ENCODE results near the gene SLC4A5.
A peak's percentile ranks its signal among the peaks of the same experiment; 100 is the strongest.
"Not testable (repeated sequence)": the region's sequence is repeated elsewhere in the genome, so short reads cannot be mapped to it uniquely, and the experiment has no call there.

The SLC4A5 gene

GRCh38 chr2:74239346-74239745 is 103.9 kb downstream of the SLC4A5 start:
- no peak for DNase-seq (ENCODE audit: low read depth in 2 of 3, low spot score in 1 of 3)

DNA sequence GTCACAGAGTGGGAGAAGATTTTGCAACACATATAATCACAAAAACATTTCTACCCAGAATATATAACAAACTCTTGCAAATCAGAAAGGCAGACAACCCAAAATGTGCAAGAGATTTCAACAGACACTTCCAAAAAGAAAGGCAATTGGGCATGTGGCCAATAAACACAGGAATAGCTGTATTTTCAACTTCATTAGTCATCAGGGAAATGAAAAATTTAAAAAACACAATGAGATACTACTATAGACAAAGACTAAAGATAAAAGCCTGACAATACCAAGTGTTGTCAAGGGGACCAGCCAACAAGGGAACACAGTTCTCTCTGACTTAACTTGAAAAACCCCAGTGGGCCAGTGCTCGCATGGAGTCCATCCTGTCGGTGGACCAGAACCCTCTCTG is 104.3 kb downstream of the SLC4A5 start:
- no peak for DNase-seq (ENCODE audit: low read depth in 2 of 3, low spot score in 1 of 3)

- no peak for DNase-seq (ENCODE audit: low read depth in 2 of 3, low spot score in 1 of 3)
These were observed 108.2 kb downstream of the SLC4A5 start for GRCh38 chr2:74235041-74235440.

DNA sequence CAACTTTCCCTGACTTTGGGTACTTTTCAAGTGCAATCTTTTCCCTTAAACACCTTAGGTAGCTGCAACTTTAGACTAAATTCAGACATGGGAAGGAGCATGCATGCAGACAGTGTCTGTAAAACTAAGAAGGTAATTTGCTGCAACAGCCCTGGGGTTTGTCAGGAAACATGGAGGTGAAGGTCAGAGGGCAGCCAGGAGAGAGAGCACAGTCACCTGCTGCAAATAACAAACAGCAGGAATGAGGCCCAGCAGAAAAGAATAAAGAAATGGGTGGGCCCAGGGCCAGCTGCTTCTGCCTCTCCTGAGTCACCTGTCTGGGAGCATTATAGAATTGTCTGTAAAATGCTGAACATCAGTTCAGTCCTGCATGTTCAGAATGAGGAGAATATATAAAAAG is 109.6 kb downstream of the SLC4A5 start:
- no peak for DNase-seq (ENCODE audit: low read depth in 2 of 3, low spot score in 1 of 3)

DNA sequence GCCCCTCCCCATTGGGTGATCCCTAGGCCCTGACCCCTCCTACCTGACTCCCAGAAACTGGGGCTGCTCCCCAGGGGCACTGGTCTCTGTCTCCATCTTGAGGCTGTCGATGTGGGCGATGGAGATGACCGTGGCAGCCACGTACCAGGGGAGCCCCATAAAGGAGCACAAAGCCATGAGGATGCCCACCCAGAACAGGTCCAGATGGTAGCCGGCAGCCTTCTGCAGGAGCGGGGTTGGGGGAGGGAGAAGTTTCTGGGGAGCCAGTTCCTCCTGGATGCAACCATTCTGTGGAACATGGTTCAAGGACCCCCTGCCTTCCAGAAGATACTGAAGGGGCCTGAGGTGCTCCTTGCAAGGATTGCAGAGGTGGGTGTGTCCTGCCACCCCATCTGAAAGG is 110.8 kb downstream of the SLC4A5 start:
- no peak for DNase-seq (ENCODE audit: low read depth in 2 of 3, low spot score in 1 of 3)

DNA sequence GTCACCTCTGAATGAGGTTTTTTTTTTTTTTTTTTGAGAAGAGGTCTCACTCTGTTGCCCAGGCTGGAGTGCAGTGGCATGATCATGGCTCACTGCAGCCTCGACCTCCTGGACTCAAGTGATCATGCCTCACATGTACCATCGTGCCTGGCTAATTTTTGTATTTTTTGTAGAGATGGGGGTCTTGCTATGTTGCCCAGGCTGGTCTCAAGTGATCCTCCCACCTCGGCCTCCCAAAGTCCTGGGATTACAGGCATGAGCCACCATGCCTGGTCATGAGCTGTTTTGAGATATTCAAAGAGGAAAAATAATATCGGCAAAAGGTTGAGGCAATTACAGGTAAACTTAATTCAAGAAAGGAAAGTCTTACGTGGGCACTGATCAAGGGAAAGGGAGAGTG is 113.4 kb downstream of the SLC4A5 start:
- not testable (repeated sequence) for DNase-seq (ENCODE audit: low read depth in 2 of 3, low spot score in 1 of 3)

- DNase-seq (ENCODE audit: low read depth in 2 of 3, low spot score in 1 of 3) = no peak
These were observed 114.4 kb downstream of the SLC4A5 start for GRCh38 chr2:74228772-74229171.

DNA sequence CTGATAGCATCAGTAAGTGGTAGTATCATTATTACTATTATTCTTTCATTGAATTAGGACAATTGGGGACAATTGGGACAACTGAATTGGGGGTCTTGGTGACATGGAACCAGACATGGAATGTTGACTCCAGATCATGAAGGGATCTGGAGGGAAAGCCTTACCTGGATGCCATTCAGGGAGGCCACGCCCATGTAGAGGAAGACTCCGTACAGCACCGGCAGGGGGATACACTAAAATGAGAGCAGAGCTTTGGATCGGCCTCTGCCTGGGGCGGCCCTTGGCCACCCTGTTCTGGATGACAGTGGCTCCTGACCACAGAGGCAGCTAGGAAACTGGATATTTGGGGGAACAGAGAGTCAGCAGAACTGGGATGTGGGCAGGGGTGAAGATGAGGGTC is 115.6 kb downstream of the SLC4A5 start:
- DNase-seq (ENCODE audit: low read depth in 2 of 3, low spot score in 1 of 3) = no peak

- no peak for DNase-seq (ENCODE audit: low read depth in 2 of 3, low spot score in 1 of 3)
These were observed 116.5 kb downstream of the SLC4A5 start for GRCh38 chr2:74226648-74227213.

- no peak for DNase-seq (ENCODE audit: low read depth in 2 of 3, low spot score in 1 of 3)
These were observed 117.3 kb downstream of the SLC4A5 start for GRCh38 chr2:74225698-74226459.

- no peak for DNase-seq (ENCODE audit: low read depth in 2 of 3, low spot score in 1 of 3)
These were observed 119.1 kb downstream of the SLC4A5 start for GRCh38 chr2:74223941-74224770.

DNA sequence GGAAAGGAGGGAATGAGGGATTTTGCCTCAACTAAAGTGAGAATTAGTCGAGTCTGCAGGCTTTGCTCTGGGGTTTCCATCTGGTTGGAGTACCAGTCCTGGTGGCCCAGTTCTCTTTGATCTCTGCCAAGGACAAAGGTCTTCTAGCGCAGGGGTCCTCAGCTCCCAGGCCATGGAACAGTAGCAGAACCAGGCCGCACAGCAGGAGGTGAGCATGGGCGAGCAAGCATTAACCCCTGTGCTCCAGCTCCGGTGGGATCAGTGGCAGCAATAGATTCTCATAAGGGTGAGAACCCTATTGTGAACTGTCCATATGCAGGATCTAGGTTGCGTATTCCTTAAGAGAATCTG is 120.9 kb downstream of the SLC4A5 start:
- DNase-seq (ENCODE audit: low read depth in 2 of 3, low spot score in 1 of 3) = no peak

DNA sequence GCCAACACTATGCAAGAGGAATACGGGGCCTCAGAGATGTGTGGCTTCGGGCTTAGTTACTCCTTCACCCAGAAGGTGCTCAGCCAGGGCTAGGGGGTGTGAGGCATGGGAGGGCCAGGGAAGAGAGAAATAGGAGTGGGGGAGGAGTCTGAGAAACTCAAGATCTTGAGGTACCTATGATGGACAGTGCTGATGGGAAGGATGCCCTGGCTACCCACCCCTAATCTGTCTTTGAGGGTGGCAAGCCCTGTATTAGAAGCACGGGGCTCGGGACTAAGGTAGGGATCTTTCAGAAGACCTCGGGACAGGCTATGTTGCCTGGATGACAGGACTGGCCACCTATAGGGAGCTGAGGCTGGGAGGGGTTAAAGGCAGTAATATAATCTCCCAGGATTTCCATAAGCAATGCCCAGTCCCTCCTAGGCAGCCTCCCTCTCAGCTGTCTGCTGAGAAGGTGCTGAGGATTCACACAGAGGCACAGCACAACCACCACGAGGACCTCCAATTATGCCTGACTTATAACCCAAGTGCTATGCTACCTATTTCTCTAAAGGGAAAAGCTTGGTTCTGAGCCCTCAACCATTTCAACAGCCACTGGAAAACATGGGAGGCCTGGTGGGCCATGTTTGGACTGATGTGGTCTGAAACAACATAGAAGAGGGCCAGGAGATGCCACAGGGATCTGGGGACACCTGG is 121.5 kb downstream of the SLC4A5 start:
- DNase-seq (ENCODE audit: low read depth in 2 of 3, low spot score in 1 of 3) = no peak

GRCh38 chr2:74221091-74221490 is 122.1 kb downstream of the SLC4A5 start:
- no peak for DNase-seq (ENCODE audit: low read depth in 2 of 3, low spot score in 1 of 3)

DNA sequence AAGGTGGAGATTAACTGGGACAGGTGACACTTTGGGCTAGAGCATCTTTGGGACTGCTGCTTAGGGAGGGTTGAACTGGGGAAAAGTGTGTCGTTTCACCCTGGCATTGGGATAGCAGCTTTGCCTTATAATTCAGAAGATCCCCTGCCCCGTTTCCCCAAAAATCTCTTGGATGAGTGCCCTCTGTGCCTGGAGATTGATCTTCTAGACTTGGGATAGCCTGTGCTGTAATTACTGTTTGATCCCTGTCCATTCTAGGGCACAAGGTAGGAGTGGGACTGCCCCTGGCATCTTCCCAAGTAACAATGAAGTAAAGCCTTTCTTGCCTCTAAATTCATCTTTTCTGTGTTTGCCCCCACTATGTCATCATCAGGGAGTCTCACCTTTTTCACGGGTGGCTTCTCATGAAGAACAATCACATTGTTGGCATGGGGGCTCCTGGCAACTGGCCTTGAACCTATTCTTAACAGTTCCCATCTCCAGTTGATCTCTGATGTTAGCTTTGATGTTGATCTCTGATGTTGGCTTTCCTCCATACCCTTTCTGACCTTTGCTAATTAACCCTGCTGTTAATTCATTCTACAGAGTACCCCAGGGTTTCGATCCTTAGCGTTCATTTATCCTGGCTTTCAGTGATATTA is 123.2 kb downstream of the SLC4A5 start:
- DNase-seq (ENCODE audit: low read depth in 2 of 3, low spot score in 1 of 3) = no peak

GRCh38 chr2:74216642-74217041 is 126.6 kb downstream of the SLC4A5 start:
- no peak for DNase-seq (ENCODE audit: low read depth in 2 of 3, low spot score in 1 of 3)

- not testable (repeated sequence) for DNase-seq (ENCODE audit: low read depth in 2 of 3, low spot score in 1 of 3)
These were observed 127.4 kb downstream of the SLC4A5 start for GRCh38 chr2:74215771-74216170.

- no peak for DNase-seq (ENCODE audit: low read depth in 2 of 3, low spot score in 1 of 3)
These were observed 130.4 kb downstream of the SLC4A5 start for GRCh38 chr2:74212702-74213410.

GRCh38 chr2:74206180-74206688 is 137.0 kb downstream of the SLC4A5 start:
- DNase-seq (ENCODE audit: low read depth in 2 of 3, low spot score in 1 of 3) = peak in 1 of 3 donors; percentile 49

GRCh38 chr2:74205596-74205995 is 137.6 kb downstream of the SLC4A5 start:
- no peak for DNase-seq (ENCODE audit: low read depth in 2 of 3, low spot score in 1 of 3)
